ENCODE data around the gene NFS1. TPM values are rescaled to one million over a fixed set of nuclear protein-coding genes. Genes with fewer than 3 reads are reported as not detected.

Gene NFS1
- total and polyA plus RNA-seq, 2 of the 4 experiments (the other 2 are of a cell fraction), result 16.5 to 35.6 TPM

DNA sequence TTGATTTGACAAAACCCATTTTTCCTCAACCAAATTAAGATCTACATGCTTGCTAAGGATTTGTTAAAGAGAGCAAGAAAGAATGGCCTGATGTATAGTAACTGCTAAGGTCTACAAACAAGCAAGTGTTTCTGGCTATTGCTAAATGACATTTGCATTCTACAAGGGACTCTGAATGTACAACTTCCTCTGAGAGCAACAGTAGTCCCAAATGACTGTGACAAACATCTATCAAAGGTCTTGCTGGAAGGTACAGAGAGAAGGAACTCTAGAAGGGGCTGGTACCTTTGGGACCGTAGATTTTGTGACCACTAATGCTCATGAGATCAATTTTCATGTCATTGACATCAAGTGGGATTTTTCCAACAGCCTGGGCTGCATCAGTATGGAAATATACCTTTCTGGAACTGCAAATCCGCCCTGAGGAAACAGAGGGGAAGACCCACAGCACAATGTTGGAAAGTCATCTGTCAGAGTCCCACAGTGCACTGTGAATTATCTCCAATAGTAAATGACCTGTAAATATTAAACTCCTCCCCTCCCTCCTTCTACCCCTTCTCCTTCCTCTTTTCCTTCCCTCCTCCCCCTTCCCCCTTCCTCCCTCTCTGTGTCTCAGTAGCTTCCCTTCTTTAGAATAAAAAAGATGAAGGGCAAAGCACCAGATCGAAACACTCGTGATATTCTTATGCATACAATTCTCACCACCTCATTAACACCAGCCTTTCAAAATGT is 18.5 kb downstream of the NFS1 start:
- H3K4me1 ChIP-seq (ENCODE audit: control insufficient read depth, insufficient read depth, low read length), result no peaks in the 10 kb centered on the region
- no peak overlapping the region for H2AFZ ChIP-seq (replicated peaks; ENCODE audit: low read length, poor library complexity)
- no peak overlapping the region for H3K14ac ChIP-seq (replicated peaks; ENCODE audit: low read depth, low read length)
- no peaks in the 10 kb centered on the region for H4K20me1 ChIP-seq (ENCODE audit: insufficient read depth, low read length)
- H3K18ac ChIP-seq (ENCODE audit: low read depth, low read length), result no peak overlapping the region
- TF ChIP-seq MXI1 (IDR thresholded peaks at IDR 0.05; ENCODE audit: borderline replicate concordance, low read depth, low read length) (no peak), SMC3 (IDR thresholded peaks at IDR 0.05; ENCODE audit: low read depth, low read length) (no peak), MAZ (IDR thresholded peaks at IDR 0.05; ENCODE audit: borderline replicate concordance, low read depth, low read length) (no peak), NFE2L2 (IDR thresholded peaks at IDR 0.05; ENCODE audit: low read depth, low read length) (no peak), FOS (IDR thresholded peaks at IDR 0.05; ENCODE audit: low read depth, low read length) (no peak), POLR2A (IDR thresholded peaks at IDR 0.05; ENCODE audit: low read depth, low read length) (no peak), CHD1 (IDR thresholded peaks at IDR 0.05; ENCODE audit: low read depth, low read length) (no peak), RAD21 (IDR thresholded peaks at IDR 0.05; ENCODE audit: low read length) (no peak), RFX5 (IDR thresholded peaks at IDR 0.05; ENCODE audit: low read depth, low read length) (no peak)
- TF ChIP-seq, protein P1, sequence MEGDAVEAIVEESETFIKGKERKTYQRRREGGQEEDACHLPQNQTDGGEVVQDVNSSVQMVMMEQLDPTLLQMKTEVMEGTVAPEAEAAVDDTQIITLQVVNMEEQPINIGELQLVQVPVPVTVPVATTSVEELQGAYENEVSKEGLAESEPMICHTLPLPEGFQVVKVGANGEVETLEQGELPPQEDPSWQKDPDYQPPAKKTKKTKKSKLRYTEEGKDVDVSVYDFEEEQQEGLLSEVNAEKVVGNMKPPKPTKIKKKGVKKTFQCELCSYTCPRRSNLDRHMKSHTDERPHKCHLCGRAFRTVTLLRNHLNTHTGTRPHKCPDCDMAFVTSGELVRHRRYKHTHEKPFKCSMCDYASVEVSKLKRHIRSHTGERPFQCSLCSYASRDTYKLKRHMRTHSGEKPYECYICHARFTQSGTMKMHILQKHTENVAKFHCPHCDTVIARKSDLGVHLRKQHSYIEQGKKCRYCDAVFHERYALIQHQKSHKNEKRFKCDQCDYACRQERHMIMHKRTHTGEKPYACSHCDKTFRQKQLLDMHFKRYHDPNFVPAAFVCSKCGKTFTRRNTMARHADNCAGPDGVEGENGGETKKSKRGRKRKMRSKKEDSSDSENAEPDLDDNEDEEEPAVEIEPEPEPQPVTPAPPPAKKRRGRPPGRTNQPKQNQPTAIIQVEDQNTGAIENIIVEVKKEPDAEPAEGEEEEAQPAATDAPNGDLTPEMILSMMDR (conservative IDR thresholded peaks at IDR 0.05; ENCODE audit: low read depth, low read length), result no peak
- TF ChIP-seq, protein P2, sequence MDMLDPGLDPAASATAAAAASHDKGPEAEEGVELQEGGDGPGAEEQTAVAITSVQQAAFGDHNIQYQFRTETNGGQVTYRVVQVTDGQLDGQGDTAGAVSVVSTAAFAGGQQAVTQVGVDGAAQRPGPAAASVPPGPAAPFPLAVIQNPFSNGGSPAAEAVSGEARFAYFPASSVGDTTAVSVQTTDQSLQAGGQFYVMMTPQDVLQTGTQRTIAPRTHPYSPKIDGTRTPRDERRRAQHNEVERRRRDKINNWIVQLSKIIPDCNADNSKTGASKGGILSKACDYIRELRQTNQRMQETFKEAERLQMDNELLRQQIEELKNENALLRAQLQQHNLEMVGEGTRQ (IDR thresholded peaks at IDR 0.05; ENCODE audit: low read depth, low read length), result no peak
- no peaks in the 10 kb centered on the region for H3K79me1 ChIP-seq (ENCODE audit: low read depth in 1 of 2, low read length in 2 of 2)
- H3K9ac ChIP-seq (ENCODE audit: low read depth, low read length), result no peak overlapping the region
- no peak overlapping the region for H4K8ac ChIP-seq (ENCODE audit: low read depth in 2 of 2, low read length in 2 of 2)
- H2BK120ac ChIP-seq (ENCODE audit: low read depth, low read length), result no peak overlapping the region
- in situ Hi-C loops (cut with MboI; ENCODE audit: low sequenced_read_pairs), result no loop called here
- ChIA-PET POLR2A (ENCODE audit: unreplicated experiment) (no interaction called here), CTCF (no interaction called here)
- H3K4me2 ChIP-seq (ENCODE audit: low read depth, low read length), result no peak overlapping the region
- BruUV-seq (replicated peaks), result no TSS peak
- no peak overlapping the region for H2AK5ac ChIP-seq (ENCODE audit: low read depth, low read length)
- H2AK9ac ChIP-seq (replicated peaks; ENCODE audit: low read depth, low read length, poor library complexity), result no peak overlapping the region
- DNase-seq (no peak), ATAC-seq (ENCODE audit: low read depth) (no peak)
- intact Hi-C loops (cut with micrococcal nuclease), result no loop called here
- H3K36me3 ChIP-seq (ENCODE audit: control insufficient read depth, insufficient read depth, low read length), result peaks cover 14% of the 10 kb centered on the region
- no peak overlapping the region for H3K27ac ChIP-seq (ENCODE audit: insufficient read depth, low read length)
- no peak overlapping the region for H4K91ac ChIP-seq (ENCODE audit: insufficient read depth, low read depth, low read length)
- 60% methylated on average over 1 of the region's 4 CpGs; no CpG with 5 or more reads in 1 of the 2 experiments for WGBS, 2 experiments (ENCODE audit: extremely low coverage in 2 of 2, insufficient read length in 1 of 2)
- H3K56ac ChIP-seq (ENCODE audit: extremely low read depth, insufficient read depth, low read length), result no peak overlapping the region
- no peak overlapping the region for H4K5ac ChIP-seq (ENCODE audit: low read depth, low read length)
- H3K27me3 ChIP-seq (ENCODE audit: control insufficient read depth, insufficient read depth, low read length), result no peaks in the 10 kb centered on the region
- no peak overlapping the region for H3K4ac ChIP-seq (ENCODE audit: low read depth, low read length)
- H3K9me3 ChIP-seq (ENCODE audit: control insufficient read depth, insufficient read depth, low read length), result no peaks in the 10 kb centered on the region
- dilution Hi-C loops (cut with HindIII; ENCODE audit: low sequenced_read_pairs, unreplicated experiment), result no loop called here
- H3K9me1 ChIP-seq (ENCODE audit: insufficient read depth, low read length), result no peaks in the 10 kb centered on the region
- H3K4me3 ChIP-seq (ENCODE audit: insufficient read depth, low read depth, low read length), result no peak overlapping the region
- H2BK5ac ChIP-seq (ENCODE audit: low read depth, low read length, poor library complexity, severe bottlenecking), result no peak overlapping the region
- no peak overlapping the region for H2BK20ac ChIP-seq (ENCODE audit: low read depth, low read length)
- no peak overlapping the region for H3K23ac ChIP-seq (ENCODE audit: low read depth, low read length)
- no peak overlapping the region for H2BK15ac ChIP-seq (ENCODE audit: low read depth, low read length)
